ENCODE results near the gene GRIK5. TPM values are rescaled to one million over a fixed set of nuclear protein-coding genes. Genes with fewer than 3 reads are reported as not detected.

GRIK5 gene
- total and polyA plus RNA-seq, 2 of the 8 experiments (the other 6 are each of a cell fraction or from before 2014, with no cell fraction given): 17.8 to 42.9 TPM

GRCh38 chr19:42071247-42071646, 1.2 kb upstream of the GRIK5 start:
- 0 out of 2 replicates have a peak overlapping the region, but pooled peaks have one; percentile 33 for H2BK12ac ChIP-seq (ENCODE audit: low read depth, low read length)
- no peak overlapping the region for H2AK5ac ChIP-seq (ENCODE audit: low read depth, low read length)
- H4K5ac ChIP-seq (ENCODE audit: insufficient read length, low read depth, low read length): no peak overlapping the region
- CTCF ChIA-PET (ENCODE audit: partially characterized antibody): interaction anchor here (0.6 to 1.1 kb wide), 5 partner anchors 10 to 1886 kb away, joined by 3 to 4 read pairs (median 3); no protein-coding TSS in a partner anchor
- no peaks in the 10 kb centered on the region for H3K9me3 ChIP-seq (ENCODE audit: insufficient read depth in 2 of 2, low read depth in 1 of 2, low read length in 1 of 2)
- WGBS, 2 experiments (ENCODE audit: extremely low coverage in 1 of 2, insufficient coverage in 1 of 2, insufficient read length in 1 of 2, insufficient replicate concordance in 2 of 2, low coverage in 1 of 2, low lambda C conversion rate in 2 of 2, missing lambda C conversion rate in 1 of 2): 87% methylated on average over 9 of the region's 12 CpGs; no CpG with 5 or more reads in 1 of the 2 experiments
- peaks cover 0 to 7% of the 10 kb centered on the region in 2 experiments for H4K20me1 ChIP-seq (replicated peaks in 1 of 2; ENCODE audit: control insufficient read depth in 1 of 2, insufficient read depth in 2 of 2, low read length in 2 of 2)
- H2BK15ac ChIP-seq (ENCODE audit: low read length): peak overlapping the region; percentile 75; the same call in 1 of the 2 replicates
- no peak overlapping the region for H3K9ac ChIP-seq (replicated peaks in 1 of 4; ENCODE audit: extremely low read depth in 1 of 4, low read depth in 3 of 4, low read length in 3 of 4)
- TF ChIP-seq RBBP5 (IDR thresholded peaks at IDR 0.05; ENCODE audit: borderline replicate concordance, low read depth, low read length): no peak
- TF ChIP-seq, protein P1, sequence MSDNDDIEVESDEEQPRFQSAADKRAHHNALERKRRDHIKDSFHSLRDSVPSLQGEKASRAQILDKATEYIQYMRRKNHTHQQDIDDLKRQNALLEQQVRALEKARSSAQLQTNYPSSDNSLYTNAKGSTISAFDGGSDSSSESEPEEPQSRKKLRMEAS (IDR thresholded peaks at IDR 0.05): peak; percentile 36; the same call in 1 of the 2 replicates
- no peak for TF ChIP-seq BACH1 (IDR thresholded peaks at IDR 0.05; ENCODE audit: low read length)
- H3K23me2 ChIP-seq (ENCODE audit: low read depth, low read length): peaks cover 22% of the 10 kb centered on the region
- DNase-seq (ENCODE audit: low read depth in 1 of 2, low spot score in 2 of 2) (no peak), FAIRE-seq (no peak)
- H3K14ac ChIP-seq (ENCODE audit: insufficient read length): no peak overlapping the region
- POLR2A ChIA-PET (ENCODE audit: partially characterized antibody): interaction anchor here (0.5 to 1.6 kb wide), 6 partner anchors 10 to 1462 kb away, joined by 3 to 6 read pairs (median 3); partner anchors contain the start of gene ZNF575
- H2BK20ac ChIP-seq (ENCODE audit: low read length): no peak overlapping the region
- no peak overlapping the region for H3K18ac ChIP-seq (ENCODE audit: extremely low read depth, low read length)
- H3K4me1 ChIP-seq (replicated peaks in 1 of 4; ENCODE audit: control insufficient read depth in 3 of 4, insufficient read depth in 4 of 4, low read length in 3 of 4): peaks cover 0 to 18% (median 8%) of the 10 kb centered on the region in 4 experiments; a peak in 6 of 7 replicates
- peaks cover 12% of the 10 kb centered on the region for H3K79me1 ChIP-seq (ENCODE audit: low read depth, low read length)
- H3K27me3 ChIP-seq (replicated peaks in 1 of 4; ENCODE audit: control insufficient read depth in 3 of 4, extremely low read depth in 1 of 4, insufficient read depth in 3 of 4, low read length in 3 of 4): no peaks in the 10 kb centered on the region
- H3K27ac ChIP-seq (ENCODE audit: low read depth, low read length): no peak overlapping the region
- no peak overlapping the region for H3K4ac ChIP-seq (replicated peaks; ENCODE audit: insufficient read length, low read depth, low read length)
- H4K91ac ChIP-seq (replicated peaks; ENCODE audit: insufficient read length, low read length): no peak overlapping the region
- no peak overlapping the region for H3K4me3 ChIP-seq (ENCODE audit: extremely low read depth in 1 of 4, insufficient read depth in 2 of 4, low read depth in 3 of 4, low read length in 4 of 4)
- no peak overlapping the region for H4K8ac ChIP-seq (ENCODE audit: extremely low read depth, insufficient read depth, low read length)
- no peak overlapping the region; a peak in 1 of 4 replicates for H3K4me2 ChIP-seq (ENCODE audit: insufficient read depth in 1 of 2, low read depth in 2 of 2, low read length in 2 of 2)
- H2BK5ac ChIP-seq (ENCODE audit: low read depth, low read length): no peak overlapping the region
- H3K56ac ChIP-seq (replicated peaks; ENCODE audit: insufficient read length, low read depth, low read length): no peak overlapping the region
- no peak overlapping the region for H2BK120ac ChIP-seq (replicated peaks; ENCODE audit: low read depth, low read length)
- peaks cover 0 to 23% of the 10 kb centered on the region in 2 experiments; a peak in 3 of 4 replicates for H3K79me2 ChIP-seq (ENCODE audit: control insufficient read depth in 1 of 2, insufficient read depth in 2 of 2, low read length in 2 of 2)
- no peaks in the 10 kb centered on the region for H3K36me3 ChIP-seq (ENCODE audit: control insufficient read depth in 2 of 4, insufficient read depth in 4 of 4, low read length in 3 of 4)
- H2AFZ ChIP-seq (ENCODE audit: low read length): no peak overlapping the region
- H3K23ac ChIP-seq (ENCODE audit: insufficient read length): no peak overlapping the region
